GM06990 (cell line): ENCODE results near the gene SNAI3.

ENCODE experiments used
- DNase-seq: peaks from one replicate; pipeline ENCODE4 v3.0.0-alpha.2; 2011; ENCODE audit not compliant: insufficient read length; ENCODE audit errors: extremely low read depth
- H3K27me3 ChIP-seq: replicated peaks from 2 replicates; pipeline ENCODE4 v1.6.0; 2011; ENCODE audit warnings: low read length; ENCODE audit not compliant: control insufficient read depth, insufficient read depth
- H3K36me3 ChIP-seq: 2 replicates; pipeline ENCODE4 v1.5.1; 2011; ENCODE audit warnings: low read length; ENCODE audit not compliant: control insufficient read depth, insufficient read depth
- H3K4me3 ChIP-seq: replicated peaks from 2 replicates; pipeline ENCODE4 v1.5.1; 2011; ENCODE audit warnings: low read depth, mild to moderate bottlenecking, control low read depth, low read length
- TF ChIP-seq, protein P1 (sequence below): IDR thresholded peaks from 2 replicates; pipeline ENCODE4 v1.5.1; 2011; ENCODE audit warnings: low read length, control low read depth, mild to moderate bottlenecking, inconsistent platforms; ENCODE audit not compliant: insufficient read depth, poor library complexity, severe bottlenecking

SNAI3 gene

DNA sequence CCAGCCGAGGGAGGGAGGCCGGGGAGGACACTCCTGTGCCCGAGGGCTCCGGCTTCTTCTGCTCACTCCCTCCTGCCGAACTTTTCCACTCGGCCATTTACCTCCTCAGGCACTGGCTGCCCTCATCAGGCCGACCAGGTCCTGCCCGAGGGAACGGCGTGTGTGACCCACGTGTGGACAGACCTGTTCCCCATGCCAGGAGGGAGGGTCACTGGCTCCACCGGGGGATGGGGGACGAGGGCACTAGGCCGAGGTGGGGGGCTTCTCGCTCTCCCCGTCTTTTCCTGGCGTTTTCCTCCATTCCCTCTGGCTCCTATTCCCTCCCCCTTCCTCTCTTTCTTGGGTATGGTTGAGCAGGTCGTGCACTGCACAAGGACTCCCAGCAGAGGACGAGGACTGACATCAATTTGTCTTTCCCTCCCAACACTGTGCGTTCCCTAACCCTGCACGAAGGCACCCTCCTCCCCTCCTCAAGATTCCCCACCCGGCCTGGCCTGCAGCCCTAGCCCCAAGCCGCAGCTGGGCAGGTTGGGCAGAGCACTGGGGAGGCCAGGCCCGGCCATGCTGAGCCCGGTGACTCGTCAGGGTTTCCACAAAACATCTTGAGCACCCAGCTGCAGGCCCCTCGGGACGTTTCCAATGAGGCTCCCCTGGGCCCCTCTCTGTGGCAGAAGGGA lies 51.2 kb downstream of the SNAI3 start:
- Histone ChIP-seq H3K36me3 (peaks cover 7% of the 10 kb centered on the region), H3K4me3 (peak overlapping the region; percentile 66), H3K27me3 (peaks cover 9% of the 10 kb centered on the region)
- DNase-seq: no peak
- TF ChIP-seq, protein P1, sequence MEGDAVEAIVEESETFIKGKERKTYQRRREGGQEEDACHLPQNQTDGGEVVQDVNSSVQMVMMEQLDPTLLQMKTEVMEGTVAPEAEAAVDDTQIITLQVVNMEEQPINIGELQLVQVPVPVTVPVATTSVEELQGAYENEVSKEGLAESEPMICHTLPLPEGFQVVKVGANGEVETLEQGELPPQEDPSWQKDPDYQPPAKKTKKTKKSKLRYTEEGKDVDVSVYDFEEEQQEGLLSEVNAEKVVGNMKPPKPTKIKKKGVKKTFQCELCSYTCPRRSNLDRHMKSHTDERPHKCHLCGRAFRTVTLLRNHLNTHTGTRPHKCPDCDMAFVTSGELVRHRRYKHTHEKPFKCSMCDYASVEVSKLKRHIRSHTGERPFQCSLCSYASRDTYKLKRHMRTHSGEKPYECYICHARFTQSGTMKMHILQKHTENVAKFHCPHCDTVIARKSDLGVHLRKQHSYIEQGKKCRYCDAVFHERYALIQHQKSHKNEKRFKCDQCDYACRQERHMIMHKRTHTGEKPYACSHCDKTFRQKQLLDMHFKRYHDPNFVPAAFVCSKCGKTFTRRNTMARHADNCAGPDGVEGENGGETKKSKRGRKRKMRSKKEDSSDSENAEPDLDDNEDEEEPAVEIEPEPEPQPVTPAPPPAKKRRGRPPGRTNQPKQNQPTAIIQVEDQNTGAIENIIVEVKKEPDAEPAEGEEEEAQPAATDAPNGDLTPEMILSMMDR: peak; percentile 9

DNA sequence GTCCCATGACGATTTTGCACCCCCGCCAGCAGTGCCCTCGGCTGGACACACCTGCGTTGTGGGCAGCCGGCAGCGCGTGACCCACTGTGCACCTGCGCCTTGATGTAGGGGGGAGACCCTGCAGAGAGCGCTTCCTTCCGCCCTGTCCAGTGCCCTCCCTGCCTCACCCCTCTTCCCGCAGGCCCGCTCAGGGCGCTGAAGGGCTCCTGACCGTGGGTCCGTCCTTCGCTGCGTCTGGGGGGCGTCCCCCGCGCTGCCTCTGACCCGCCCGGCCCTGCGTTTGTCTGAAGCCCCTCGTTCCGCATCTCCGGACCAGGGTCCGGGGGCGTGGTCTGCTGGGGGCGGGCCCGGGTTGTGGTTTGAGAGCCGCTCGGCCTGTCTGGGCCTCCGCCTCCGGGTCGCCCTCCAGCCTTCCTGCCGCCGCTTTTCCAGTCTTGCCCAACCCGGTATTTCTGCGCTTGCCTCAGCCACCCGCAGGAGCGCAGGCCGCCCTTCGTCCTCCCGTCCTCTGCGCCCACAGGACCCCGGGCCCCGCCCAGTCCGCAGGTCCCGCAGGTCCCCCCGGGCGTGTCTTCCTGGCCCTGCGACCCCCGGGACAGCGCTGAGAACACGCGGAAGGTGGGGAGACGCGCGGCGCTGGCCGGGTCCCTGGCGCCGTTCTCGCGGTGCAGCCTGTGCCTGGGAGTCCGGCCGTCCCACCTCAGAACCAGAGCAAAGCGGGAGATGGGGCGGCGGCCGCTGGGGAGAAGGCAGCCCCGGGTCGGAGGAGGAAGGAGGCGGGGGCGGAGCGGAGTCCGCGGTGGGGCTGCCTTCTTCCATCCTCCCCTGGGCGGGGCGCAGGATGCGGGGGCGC lies 51.9 kb downstream of the SNAI3 start:
- Histone ChIP-seq H3K36me3 (peaks cover 8% of the 10 kb centered on the region), H3K4me3 (peak overlapping the region; percentile 66), H3K27me3 (peaks cover 7% of the 10 kb centered on the region; the same call in 1 of the 2 replicates)
- TF ChIP-seq, protein P1: no peak
- DNase-seq: peak; percentile 77

DNA sequence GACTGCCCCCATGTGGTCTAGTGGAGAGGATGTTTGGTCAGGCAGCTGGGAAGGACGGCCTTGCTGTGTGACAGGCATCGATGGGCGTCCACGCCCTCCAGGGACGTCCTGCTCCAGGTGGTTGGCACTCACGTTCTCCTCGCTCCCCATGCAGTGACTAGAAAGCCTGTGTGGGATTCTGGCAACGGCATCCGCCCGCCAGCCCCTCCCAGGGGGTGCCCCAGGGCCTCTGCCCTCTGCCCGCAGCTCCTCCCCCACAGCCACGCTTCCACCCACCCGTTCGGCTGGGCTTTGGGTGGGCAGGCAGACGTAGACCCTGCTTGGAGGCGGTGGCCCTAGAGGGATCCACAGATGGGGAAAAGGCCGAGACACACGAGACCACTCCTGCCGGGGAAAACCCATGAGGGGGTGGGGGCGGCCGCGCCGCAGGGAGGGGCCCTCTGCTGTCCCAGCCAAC lies 52.6 kb downstream of the SNAI3 start:
- Histone ChIP-seq H3K4me3 (peak overlapping the region; percentile 66), H3K36me3 (peaks cover 9% of the 10 kb centered on the region), H3K27me3 (peaks cover 3% of the 10 kb centered on the region; the same call in 1 of the 2 replicates)
- TF ChIP-seq, protein P1: peak; percentile 60
- DNase-seq: no peak

DNA sequence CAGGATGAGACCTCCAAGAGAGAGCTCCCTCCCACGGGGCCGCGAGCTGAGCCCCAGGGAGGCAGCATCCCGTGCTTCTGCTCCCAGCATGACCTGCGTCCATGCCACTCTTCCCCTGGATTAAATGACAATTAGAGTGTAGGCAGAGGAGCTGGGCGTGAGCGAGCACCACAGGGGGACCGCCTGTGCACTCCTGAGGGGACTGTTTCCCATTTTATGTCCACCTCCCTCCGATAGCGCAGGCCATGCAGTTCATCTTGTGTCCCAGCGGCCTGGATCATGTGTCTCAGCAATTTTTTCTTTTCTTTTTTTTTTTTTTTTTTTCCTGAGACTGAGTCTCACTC lies 53.7 kb downstream of the SNAI3 start:
- Histone ChIP-seq H3K4me3 (no peak overlapping the region), H3K36me3 (peaks cover 16% of the 10 kb centered on the region), H3K27me3 (no peaks in the 10 kb centered on the region; the same call in 1 of the 2 replicates)
- DNase-seq: no peak
- TF ChIP-seq, protein P1: no peak

DNA sequence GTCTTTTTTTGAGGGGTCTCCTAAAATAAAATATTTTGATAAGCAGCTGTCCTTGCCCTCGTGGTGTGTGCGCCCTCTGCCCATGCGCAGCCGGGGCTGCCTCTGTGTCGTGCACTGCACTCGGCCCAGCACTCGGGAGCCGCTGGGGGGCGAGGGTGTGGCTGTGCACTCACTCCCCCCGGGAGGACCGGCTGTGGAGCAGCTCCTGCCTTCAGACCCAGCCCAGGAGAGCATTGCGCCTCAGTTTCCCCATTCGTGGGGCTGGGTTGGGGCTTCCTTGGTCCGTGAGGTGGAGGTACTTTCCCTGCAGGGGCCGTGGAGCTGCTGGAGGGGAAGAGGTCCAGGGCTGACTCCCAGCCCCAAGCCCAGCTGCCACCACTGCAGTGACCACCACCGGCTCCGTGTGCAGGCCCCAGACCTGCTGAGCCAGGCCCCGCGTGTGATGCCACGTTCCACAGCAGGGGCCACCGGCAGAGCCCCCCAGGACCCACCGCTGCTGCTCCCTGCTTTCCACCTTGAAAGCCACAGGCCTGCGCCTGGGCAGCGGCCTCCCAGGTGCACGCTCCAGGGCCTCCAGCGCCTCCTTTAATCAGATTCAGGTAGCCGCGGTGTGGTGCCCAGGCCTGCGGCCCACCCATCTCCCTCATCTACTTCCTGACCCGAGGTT lies 54.3 kb downstream of the SNAI3 start:
- no peak for DNase-seq
- Histone ChIP-seq H3K4me3 (no peak overlapping the region), H3K27me3 (no peaks in the 10 kb centered on the region; the same call in 1 of the 2 replicates), H3K36me3 (peaks cover 19% of the 10 kb centered on the region)
- TF ChIP-seq, protein P1: no peak
